SK-N-MC (cell line): ENCODE results near the gene CHMP6.

Source experiments
- EZH2 ChIP-seq: fragments of 200-600 bp; sonication (generic); IDR thresholded peaks from one replicate; pipeline ENCODE4 v1.6.1; 2017; ENCODE audit warnings: antibody characterized with exemption
- FOXP2 ChIP-seq: optimal IDR thresholded peaks from 2 replicates; pipeline ENCODE3; 2011; ENCODE audit warnings: mild to moderate bottlenecking, moderate library complexity; ENCODE audit not compliant: insufficient read depth; ENCODE audit errors: extremely low read length, control extremely low read depth
- POLR2AphosphoS5 ChIP-seq: IDR thresholded peaks from 2 replicates; pipeline ENCODE4 v1.6.1; 2012; ENCODE audit warnings: mild to moderate bottlenecking, low read depth, low read length, borderline replicate concordance

DNA sequence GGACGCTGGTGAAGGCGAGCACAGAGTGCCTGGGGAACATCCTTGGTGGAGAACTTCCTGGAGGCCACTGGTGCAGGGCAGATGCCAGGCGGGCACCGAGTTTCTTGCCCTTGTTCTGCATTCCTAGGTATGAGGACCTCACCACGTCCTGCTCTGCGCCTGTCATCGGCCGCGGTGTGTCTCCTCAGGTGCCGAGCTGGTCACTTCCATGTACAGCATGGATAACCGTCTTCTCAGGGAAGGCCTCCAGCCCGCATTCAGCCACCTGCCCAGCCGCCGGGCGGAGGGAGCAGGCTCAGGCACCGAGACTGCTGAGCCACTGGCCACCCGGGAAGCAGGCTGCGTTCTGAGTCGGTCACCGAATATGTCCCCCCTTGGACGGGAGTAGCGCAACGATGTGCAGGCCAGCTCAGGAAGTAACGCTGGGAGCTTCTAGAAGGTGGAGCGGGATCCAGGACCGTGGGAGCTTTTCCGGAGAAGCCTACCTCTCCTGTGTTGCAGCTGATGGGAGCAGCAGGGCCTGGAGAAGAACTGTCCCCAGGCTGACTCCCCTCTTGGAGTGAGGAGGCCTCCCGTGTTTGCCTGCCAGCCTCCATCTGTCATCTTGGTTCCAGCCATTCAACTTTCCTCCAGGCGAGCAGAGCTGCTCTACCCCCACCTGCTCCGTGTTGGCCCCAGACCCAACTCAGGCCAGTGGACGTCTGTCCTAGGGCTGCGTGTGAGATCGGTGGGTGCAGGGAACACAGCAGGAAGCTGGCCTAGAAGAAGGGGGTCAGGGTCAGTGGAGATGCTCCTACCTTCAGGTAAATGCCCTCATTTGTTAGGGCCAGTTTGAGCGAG, 41.2 kb downstream of the CHMP6 start:
- TF ChIP-seq POLR2AphosphoS5 (no peak), EZH2 (no peak), FOXP2 (no peak)
